HL-60/S4 treated with phorbol 12-myristate 13-acetate at 8.2 ng/mL for 4 days and 3 days (cell line): ENCODE results near the gene MUCL3.
"Not testable (repeated sequence)": the region's sequence is repeated elsewhere in the genome, so short reads cannot be mapped to it uniquely, and the experiment has no call there.

Experiments
- in situ Hi-C: fragments of 300-500 bp; cut with MboI; formaldehyde crosslinking; loops from 2 replicates; pipeline ENCODE4 v1.15.0; 2022; ENCODE audit warnings: low sequenced_read_pairs

Gene MUCL3

GRCh38 chr6:30974490-30975252 is 33.9 kb downstream of the MUCL3 start:
- in situ Hi-C loops: no loop called here

DNA sequence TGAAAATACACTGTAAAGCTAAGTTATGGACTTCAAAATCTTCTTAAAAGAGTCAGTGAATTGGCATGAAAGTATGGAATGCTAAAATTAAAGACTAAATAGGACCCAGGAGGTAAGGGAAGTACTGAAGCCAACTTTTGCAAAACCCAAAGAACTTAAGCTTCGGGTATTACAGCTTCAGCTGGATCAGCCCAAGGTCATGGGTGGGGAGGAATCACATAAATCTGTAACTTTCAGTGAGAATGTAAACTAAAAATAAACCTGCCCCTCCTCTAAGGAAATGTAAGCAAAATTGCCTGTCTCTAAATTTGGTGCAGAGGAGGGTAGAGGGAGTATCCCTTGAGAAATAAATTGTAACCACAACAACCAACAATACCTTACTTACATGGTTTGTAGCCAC is 38.4 kb downstream of the MUCL3 start:
- in situ Hi-C loops: no loop called here

DNA sequence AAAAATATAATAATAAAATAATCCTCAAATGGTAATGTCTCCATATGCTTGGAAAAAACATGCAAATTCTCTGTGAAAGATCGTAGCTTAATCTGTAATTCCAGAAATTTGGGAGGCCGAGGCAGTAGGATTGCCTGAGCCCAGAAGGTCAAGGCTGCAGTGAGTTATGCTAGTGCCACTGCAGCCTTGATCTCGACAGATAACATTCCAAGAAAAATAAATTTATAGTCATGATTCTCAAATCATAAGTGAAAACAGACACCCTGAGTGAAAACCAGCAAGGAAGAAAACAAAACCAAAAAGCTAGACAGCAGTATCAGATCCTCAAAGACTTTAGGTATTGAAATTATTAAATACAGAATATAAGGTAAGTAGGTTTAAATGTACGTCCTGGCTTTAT is 38.9 kb downstream of the MUCL3 start:
- in situ Hi-C loops: no loop called here

- in situ Hi-C loops: no loop called here
Measured at GRCh38 chr6:30981942-30982772, 41.4 kb downstream of the MUCL3 start.

DNA sequence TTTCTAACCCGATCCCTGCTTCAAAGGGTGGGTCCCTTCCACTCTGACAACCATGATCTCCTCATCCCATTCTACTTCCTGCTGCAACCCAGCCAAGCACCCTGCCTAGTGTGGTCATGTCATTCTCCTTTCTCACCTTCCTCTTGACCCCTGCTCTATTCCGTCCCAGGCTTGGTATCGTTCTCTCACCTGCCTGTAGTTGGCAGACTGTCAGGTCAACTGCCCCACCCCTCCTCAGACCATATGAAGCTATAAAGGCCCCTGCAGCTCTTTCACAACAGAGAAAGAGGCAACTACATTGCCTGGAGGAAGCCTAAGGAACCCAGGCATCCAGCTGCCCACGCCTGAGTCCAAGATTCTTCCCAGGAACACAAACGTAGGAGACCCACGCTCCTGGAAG is 42.7 kb downstream of the MUCL3 start, which contains the start of gene MUC21:
Gene MUC21, plus strand, starts transcription at position 280 of the 400 bp plus-strand sequence. CDS start 241 bp downstream, outside the sequence.
- in situ Hi-C loops: no loop called here

DNA sequence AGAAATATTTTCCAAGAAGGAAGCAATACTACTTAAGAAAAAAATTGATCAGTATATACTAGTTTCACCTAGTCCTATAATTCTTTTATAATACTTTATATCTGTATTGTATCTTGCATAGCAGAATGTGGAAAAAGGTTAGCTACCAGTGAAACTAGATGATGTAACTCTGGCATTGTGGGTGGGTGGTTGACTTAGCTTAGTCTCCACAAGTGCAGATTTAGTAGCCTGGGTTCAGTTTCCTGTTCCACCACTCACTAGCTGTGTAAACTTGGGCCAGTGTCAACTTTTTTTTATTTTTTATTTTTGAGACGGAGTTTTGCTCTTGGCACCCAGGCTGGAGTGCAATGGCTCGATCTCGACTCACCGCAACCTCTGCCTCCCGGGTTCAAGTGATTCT is 44.7 kb downstream of the MUCL3 start:
- in situ Hi-C loops: no loop called here

- in situ Hi-C loops: no loop called here
Measured at GRCh38 chr6:30987304-30987703, 46.5 kb downstream of the MUCL3 start.

DNA sequence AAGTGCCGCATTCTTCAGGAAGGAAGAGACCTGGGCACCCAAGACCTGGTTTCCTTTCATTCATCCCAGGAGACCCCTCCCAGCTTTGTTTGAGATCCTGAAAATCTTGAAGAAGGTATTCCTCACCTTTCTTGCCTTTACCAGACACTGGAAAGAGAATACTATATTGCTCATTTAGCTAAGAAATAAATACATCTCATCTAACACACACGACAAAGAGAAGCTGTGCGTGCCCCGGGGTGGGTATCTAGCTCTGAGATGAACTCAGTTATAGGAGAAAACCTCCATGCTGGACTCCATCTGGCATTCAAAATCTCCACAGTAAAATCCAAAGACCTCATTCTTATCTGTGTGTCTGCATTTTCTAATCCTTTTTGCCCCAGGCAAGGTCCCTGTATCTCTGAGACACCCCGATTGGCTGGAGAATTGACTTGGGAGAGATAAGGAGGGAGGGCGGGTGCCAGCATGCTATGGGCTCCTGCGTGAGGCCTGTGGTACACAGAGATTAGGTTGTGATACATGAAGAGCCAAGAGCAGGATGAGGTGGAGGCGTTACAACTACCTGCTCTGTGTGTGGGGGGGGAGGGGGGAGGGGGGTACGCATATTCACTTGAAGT is 47.5 kb downstream of the MUCL3 start:
- in situ Hi-C loops: no loop called here

DNA sequence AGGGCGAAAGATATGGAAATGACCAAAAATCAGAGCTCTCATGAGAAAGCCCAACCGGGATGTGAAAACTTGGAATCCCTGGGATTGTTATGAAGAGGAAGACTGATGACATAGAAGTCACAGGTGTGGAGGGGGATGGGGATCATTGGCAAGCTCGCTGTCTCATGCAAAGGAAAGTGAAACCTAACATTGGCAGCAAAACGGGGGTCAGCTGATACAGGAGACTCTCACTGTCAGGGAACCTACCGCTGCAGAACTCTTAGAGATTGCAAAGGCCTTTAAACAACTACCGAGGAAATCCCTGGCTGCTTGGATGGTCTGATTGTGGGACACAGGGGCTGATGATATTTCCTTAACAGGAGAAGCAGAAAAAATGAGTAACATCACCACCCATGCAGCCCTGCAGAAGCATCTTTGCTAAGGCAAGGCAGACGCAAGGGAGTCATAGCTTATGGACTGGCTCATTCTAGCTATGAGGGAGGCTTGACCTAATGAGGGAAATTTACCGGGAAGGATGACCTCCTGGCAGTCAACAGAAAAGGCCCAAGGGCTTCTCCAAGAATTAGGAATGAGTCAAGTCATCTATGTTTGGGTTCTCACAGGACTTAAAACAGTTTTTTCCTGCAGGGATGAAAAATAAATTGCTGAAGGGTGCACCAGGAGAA is 49.8 kb downstream of the MUCL3 start:
- in situ Hi-C loops: no loop called here

- in situ Hi-C loops: no loop called here
Measured at GRCh38 chr6:30991891-30992290, 51.1 kb downstream of the MUCL3 start.

- in situ Hi-C loops: no loop called here
Measured at GRCh38 chr6:30997301-30997700, 56.5 kb downstream of the MUCL3 start.

GRCh38 chr6:30998785-30999184 is 58.0 kb downstream of the MUCL3 start:
- in situ Hi-C loops: no loop called here

DNA sequence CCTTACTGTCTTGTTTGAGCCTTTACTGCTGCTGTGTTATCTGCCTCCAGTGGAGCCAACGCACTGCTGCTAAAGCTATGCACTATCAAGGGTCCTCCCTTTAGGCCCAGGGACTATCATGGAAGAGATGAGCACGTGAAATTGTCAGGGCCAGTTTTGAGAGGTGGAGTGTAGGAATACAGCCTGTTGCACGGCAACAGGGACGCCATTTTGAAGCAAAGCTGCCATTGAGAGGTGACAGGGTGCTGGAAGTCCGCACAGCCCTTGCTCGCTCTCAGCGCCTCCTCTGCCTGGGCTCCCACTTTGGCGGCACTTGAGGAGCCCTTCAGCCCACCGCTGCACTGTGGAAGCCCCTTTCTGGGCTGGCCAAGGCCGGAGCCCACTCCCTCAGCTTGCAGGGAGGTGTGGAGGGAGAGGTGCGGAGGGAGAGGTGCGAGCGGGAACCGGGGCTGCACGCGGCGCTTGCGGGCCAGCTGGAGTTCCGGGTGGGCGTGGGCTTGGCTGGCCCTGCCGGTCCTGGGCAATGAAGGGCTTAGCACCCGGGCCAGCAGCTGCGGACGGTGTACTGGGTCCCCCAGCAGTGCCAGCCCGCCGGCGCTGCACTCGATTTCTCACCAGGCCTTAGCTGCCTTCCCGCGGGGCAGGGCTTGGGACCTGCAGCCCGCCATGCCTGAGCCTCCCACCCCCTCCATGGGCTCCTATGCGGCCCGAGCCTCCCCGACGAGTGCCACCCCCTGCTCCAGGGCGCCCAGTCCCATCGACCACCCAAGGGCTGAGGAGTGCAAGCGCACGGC is 59.5 kb downstream of the MUCL3 start:
- in situ Hi-C loops: not testable (repeated sequence)

DNA sequence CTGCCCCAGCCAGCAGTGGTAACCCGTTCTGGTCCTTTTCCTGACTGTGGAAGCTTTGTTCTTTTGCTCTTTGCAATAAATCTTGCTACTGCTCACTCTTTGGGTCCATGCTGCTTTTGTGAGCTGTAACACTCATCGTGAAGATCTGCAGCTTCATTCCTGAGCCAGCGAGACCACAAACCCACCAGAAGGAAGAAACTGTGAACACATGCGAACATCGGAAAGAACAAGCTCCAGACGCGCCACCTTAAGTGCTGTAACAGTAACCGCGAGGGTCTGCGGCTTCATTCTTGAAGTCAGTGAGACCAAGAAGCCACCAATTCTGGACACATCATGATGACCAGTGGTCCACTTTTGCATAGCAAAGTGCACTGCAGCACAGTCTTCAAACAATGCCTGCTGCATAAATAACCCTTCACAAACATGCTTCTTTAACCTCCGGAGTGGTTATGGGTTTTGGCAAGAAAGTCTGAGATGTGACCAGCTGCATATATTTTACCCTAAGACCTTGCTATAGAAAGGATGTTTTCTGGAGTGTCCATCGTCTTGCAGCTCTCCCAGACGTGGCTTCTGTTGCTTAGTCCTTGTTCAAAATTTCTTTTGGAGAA is 60.6 kb downstream of the MUCL3 start:
- in situ Hi-C loops: no loop called here

GRCh38 chr6:31002471-31002870 is 61.7 kb downstream of the MUCL3 start:
- in situ Hi-C loops: no loop called here
